ENCODE measurements around the gene PRCC. TPM values are rescaled to one million over a fixed set of nuclear protein-coding genes. Genes with fewer than 3 reads are reported as not detected.

Gene PRCC
- total and polyA plus RNA-seq, 2 of the 8 experiments (the other 6 are each of a cell fraction or from before 2014, with no cell fraction given), result 95.2 to 115 TPM

DNA sequence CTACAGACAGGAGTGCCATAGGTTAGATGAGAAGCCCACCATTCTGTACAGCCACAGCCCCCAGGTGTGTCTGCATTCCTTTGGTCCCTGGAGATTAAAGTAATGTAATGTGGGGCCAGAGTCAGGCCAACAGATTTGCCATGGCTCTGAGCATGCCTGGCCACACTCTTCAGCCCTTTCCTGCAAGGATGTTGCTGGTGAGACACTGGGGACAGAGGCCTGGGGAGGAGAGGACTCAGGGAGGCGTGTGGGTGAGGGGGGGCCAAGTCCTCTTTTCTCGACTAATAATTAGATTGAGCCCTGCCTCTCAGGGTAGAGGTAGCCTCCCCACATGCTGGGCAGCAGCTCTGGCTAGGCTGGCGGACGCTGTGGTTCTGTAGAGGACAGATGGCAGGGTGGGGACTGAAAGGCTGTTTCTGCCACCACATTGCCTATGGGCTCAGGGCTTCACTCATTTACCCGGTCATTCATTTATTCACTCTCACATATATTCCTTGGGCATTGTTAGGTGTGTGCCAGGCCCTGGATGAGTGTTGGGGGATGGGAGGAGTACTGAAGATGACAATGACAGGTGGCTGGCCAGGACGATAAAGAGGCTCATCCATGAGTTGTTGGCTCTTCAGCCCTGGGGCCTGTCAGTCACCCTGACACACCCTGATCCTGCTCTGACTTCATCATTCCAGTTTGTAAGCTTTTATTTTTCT lies 7.1 kb upstream of the PRCC start:
- Histone ChIP-seq H3K56ac (replicated peaks; ENCODE audit: insufficient read length, low read depth, low read length) (no peak overlapping the region), H3K23me2 (ENCODE audit: low read depth, low read length) (no peaks in the 10 kb centered on the region), H4K91ac (replicated peaks; ENCODE audit: insufficient read length, low read length) (no peak overlapping the region), H3K4me2 (ENCODE audit: insufficient read depth in 1 of 2, low read depth in 2 of 2, low read length in 2 of 2) (no peak overlapping the region), H3K4ac (replicated peaks; ENCODE audit: insufficient read length, low read depth, low read length) (no peak overlapping the region), H4K5ac (ENCODE audit: insufficient read length, low read depth, low read length) (no peak overlapping the region), H2BK5ac (ENCODE audit: low read depth, low read length) (no peak overlapping the region), H3K36me3 (ENCODE audit: control insufficient read depth in 2 of 4, insufficient read depth in 4 of 4, low read length in 3 of 4) (no peaks in the 10 kb centered on the region), H4K20me1 (replicated peaks in 1 of 2; ENCODE audit: control insufficient read depth in 1 of 2, insufficient read depth in 2 of 2, low read length in 2 of 2) (no peaks in the 10 kb centered on the region), H2BK12ac (ENCODE audit: low read depth, low read length) (no peak overlapping the region), H2BK15ac (ENCODE audit: low read length) (peak overlapping the region; percentile 16; the same call in 1 of the 2 replicates), H2AK5ac (ENCODE audit: low read depth, low read length) (no peak overlapping the region), H3K79me1 (ENCODE audit: low read depth, low read length) (no peaks in the 10 kb centered on the region), H4K8ac (ENCODE audit: extremely low read depth, insufficient read depth, low read length) (peak overlapping the region; percentile 36; the same call in 1 of the 2 replicates), H3K14ac (ENCODE audit: insufficient read length) (no peak overlapping the region), H3K23ac (ENCODE audit: insufficient read length) (no peak overlapping the region), H3K9ac (replicated peaks in 1 of 4; ENCODE audit: extremely low read depth in 1 of 4, low read depth in 3 of 4, low read length in 3 of 4) (peak overlapping the region in 1 of 4 experiments; percentile 54; a peak in 1 of 7 replicates), H2AFZ (ENCODE audit: low read length) (no peak overlapping the region), H3K4me3 (ENCODE audit: extremely low read depth in 1 of 4, insufficient read depth in 2 of 4, low read depth in 3 of 4, low read length in 4 of 4) (no peak overlapping the region), H2BK20ac (ENCODE audit: low read length) (no peak overlapping the region), H3K18ac (ENCODE audit: extremely low read depth, low read length) (no peak overlapping the region), H3K27me3 (replicated peaks in 1 of 4; ENCODE audit: control insufficient read depth in 3 of 4, extremely low read depth in 1 of 4, insufficient read depth in 3 of 4, low read length in 3 of 4) (no peaks in the 10 kb centered on the region), H3K9me3 (ENCODE audit: insufficient read depth in 2 of 2, low read depth in 1 of 2, low read length in 1 of 2) (no peaks in the 10 kb centered on the region), H2BK120ac (replicated peaks; ENCODE audit: low read depth, low read length) (no peak overlapping the region), H3K4me1 (replicated peaks in 1 of 4; ENCODE audit: control insufficient read depth in 3 of 4, insufficient read depth in 4 of 4, low read length in 3 of 4) (peaks cover 0 to 5% (median 0%) of the 10 kb centered on the region in 4 experiments; a peak in 3 of 7 replicates), H3K79me2 (ENCODE audit: control insufficient read depth in 1 of 2, insufficient read depth in 2 of 2, low read length in 2 of 2) (peaks cover 0 to 3% of the 10 kb centered on the region in 2 experiments; a peak in 1 of 4 replicates), H3K27ac (ENCODE audit: low read depth, low read length) (no peak overlapping the region)
- CTCF ChIA-PET (ENCODE audit: partially characterized antibody), result interaction anchor here (0.6 to 4.2 kb wide), 7 partner anchors 34 to 121 kb away, joined by 3 to 29 read pairs (median 3); no protein-coding TSS in a partner anchor
- POLR2A ChIA-PET (ENCODE audit: partially characterized antibody), result interaction anchor here (1.0 to 2.1 kb wide), 4 partner anchors 8 to 13 kb away, joined by 3 to 17 read pairs (median 3); partner anchors contain the start of gene HDGF
- WGBS, 2 experiments (ENCODE audit: extremely low coverage in 1 of 2, insufficient coverage in 1 of 2, insufficient read length in 1 of 2, insufficient replicate concordance in 2 of 2, low coverage in 1 of 2, low lambda C conversion rate in 2 of 2, missing lambda C conversion rate in 1 of 2), result 73% methylated on average over 6 of the region's 6 CpGs; no CpG with 5 or more reads in 1 of the 2 experiments
- no peak for DNase-seq (ENCODE audit: low read depth in 1 of 2, low spot score in 2 of 2)
- no peak for FAIRE-seq
- TF ChIP-seq KDM5A (IDR thresholded peaks at IDR 0.05; ENCODE audit: low read length) (no peak), KDM4A (IDR thresholded peaks at IDR 0.05; ENCODE audit: low read depth, low read length, severe bottlenecking) (no peak), JUN (IDR thresholded peaks at IDR 0.05; ENCODE audit: low read depth, low read length) (no peak), NRF1 (IDR thresholded peaks at IDR 0.05; ENCODE audit: low read depth, low read length) (no peak), HDAC2 (IDR thresholded peaks at IDR 0.05; ENCODE audit: borderline replicate concordance in 1 of 2, low read depth in 2 of 2, low read length in 2 of 2) (no peak), NANOG (IDR thresholded peaks at IDR 0.05; ENCODE audit: insufficient read depth, low read depth, low read length, poor library complexity, severe bottlenecking) (no peak), SP1 (IDR thresholded peaks at IDR 0.05; ENCODE audit: low read depth, low read length) (no peak)
